GM10248 (cell line): ENCODE measurements around the gene AGPAT2.
"Not testable (repeated sequence)": the region's sequence is repeated elsewhere in the genome, so short reads cannot be mapped to it uniquely, and the experiment has no call there.

ENCODE experiments used
- CTCF ChIA-PET: fragments of 300-600 bp; sonication (Branson Sonifier 250); formaldehyde crosslinking; extraction: SDS; loops from one replicate; lab custom pipeline; 2021; ENCODE audit warnings: antibody characterized with exemption; lab: Yijun Ruan, JAX
- POLR2A ChIA-PET: fragments of 350-650 bp; sonication (Branson Sonifier 250); formaldehyde crosslinking; extraction: SDS; loops from one replicate; lab custom pipeline; 2020; ENCODE audit warnings: antibody characterized with exemption; lab: Yijun Ruan, JAX
- DNase-seq: peaks from one replicate; pipeline ENCODE4 v3.0.0; 2012; ENCODE audit errors: extremely low spot score
- TF ChIP-seq, protein P1 (sequence below): IDR thresholded peaks from 2 replicates; pipeline ENCODE4 v1.5.1; 2012; ENCODE audit warnings: mild to moderate bottlenecking, low read depth; ENCODE audit errors: extremely low read depth, missing control alignments, control extremely low read depth

Gene AGPAT2

DNA sequence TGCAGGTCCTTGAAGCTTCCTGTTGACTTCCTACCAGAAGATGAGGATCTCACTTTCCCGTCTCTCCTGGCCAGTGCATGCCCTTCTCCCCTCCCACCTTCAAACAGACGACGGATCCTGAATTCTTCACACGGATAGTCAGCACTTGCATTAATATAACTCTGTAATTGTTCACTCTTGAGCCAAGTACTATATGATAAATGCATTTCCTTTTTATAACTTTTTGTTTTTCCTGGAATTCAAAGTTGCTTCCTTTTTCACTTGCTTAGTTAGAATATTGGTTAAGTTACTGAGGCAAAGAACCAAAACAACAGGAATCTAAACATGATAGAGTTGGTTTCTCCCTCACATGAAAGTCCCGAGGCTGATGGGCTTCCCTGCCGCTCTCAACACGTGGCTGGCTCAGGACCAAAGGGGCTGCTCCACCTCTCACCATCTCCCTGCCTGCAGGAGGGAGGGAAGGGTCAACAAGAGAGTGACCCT, 44.8 kb downstream of the AGPAT2 start:
- DNase-seq: no peak
- ChIA-PET POLR2A (no interaction called here), CTCF (interaction anchor here (1.2 to 7.5 kb wide), 2 partner anchors 11 to 155 kb away, joined by 3 to 76 read pairs; no protein-coding TSS in a partner anchor)
- TF ChIP-seq, protein P1, sequence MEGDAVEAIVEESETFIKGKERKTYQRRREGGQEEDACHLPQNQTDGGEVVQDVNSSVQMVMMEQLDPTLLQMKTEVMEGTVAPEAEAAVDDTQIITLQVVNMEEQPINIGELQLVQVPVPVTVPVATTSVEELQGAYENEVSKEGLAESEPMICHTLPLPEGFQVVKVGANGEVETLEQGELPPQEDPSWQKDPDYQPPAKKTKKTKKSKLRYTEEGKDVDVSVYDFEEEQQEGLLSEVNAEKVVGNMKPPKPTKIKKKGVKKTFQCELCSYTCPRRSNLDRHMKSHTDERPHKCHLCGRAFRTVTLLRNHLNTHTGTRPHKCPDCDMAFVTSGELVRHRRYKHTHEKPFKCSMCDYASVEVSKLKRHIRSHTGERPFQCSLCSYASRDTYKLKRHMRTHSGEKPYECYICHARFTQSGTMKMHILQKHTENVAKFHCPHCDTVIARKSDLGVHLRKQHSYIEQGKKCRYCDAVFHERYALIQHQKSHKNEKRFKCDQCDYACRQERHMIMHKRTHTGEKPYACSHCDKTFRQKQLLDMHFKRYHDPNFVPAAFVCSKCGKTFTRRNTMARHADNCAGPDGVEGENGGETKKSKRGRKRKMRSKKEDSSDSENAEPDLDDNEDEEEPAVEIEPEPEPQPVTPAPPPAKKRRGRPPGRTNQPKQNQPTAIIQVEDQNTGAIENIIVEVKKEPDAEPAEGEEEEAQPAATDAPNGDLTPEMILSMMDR: no peak

GRCh38 chr9:136640171-136641111, 46.8 kb downstream of the AGPAT2 start:
- TF ChIP-seq, protein P1: no peak
- no peak for DNase-seq
- CTCF ChIA-PET: interaction anchor here (1.2 to 1.5 kb wide), 2 partner anchors 9 to 32 kb away, joined by 3 to 4 read pairs; no protein-coding TSS in a partner anchor
- POLR2A ChIA-PET: no interaction called here

- TF ChIP-seq, protein P1: no peak
- no peak for DNase-seq
- CTCF ChIA-PET: interaction anchor here (0.8 to 3.3 kb wide), 3 partner anchors 9 to 149 kb away, joined by 5 to 39 read pairs (median 5); no protein-coding TSS in a partner anchor
- POLR2A ChIA-PET: no interaction called here
Measured at GRCh38 chr9:136634904-136635303, 52.4 kb downstream of the AGPAT2 start.

DNA sequence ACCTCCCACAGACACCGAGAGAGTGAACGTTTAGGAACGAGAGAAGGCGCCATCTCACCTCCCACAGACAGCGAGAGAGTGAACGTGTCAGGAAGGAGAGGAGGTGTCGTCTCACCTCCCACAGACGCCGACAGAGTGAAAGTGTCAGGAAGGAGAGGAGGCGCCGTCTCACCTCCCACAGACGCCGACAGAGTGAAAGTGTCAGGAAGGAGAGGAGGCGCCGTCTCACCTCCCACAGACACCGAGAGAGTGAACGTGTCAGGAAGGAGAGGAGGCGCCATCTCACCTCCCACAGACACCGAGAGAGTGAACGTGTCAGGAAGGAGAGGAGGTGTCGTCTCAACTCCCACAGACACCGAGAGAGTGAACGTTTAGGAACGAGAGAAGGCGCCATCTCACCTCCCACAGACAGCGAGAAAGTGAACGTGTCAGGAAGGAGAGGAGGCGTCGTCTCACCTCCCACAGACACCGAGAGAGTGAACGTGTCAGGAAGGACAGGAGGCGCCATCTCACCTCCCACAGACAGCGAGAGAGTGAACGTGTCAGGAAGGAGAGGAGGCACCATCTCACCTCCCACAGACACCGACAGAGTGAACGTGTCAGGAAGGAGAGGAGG, 54.7 kb downstream of the AGPAT2 start:
- CTCF ChIA-PET: interaction anchor here (0.8 to 3.3 kb wide), 5 partner anchors 26 to 146 kb away, joined by 3 to 88 read pairs (median 6); no protein-coding TSS in a partner anchor
- DNase-seq, POLR2A ChIA-PET: not testable (repeated sequence)

- CTCF ChIA-PET: interaction anchor here (0.8 to 1.4 kb wide), 16 partner anchors 8 to 154 kb away, joined by 3 to 88 read pairs (median 3); no protein-coding TSS in a partner anchor
- DNase-seq, POLR2A ChIA-PET: not testable (repeated sequence)
Measured at GRCh38 chr9:136632072-136632471, 55.2 kb downstream of the AGPAT2 start.

DNA sequence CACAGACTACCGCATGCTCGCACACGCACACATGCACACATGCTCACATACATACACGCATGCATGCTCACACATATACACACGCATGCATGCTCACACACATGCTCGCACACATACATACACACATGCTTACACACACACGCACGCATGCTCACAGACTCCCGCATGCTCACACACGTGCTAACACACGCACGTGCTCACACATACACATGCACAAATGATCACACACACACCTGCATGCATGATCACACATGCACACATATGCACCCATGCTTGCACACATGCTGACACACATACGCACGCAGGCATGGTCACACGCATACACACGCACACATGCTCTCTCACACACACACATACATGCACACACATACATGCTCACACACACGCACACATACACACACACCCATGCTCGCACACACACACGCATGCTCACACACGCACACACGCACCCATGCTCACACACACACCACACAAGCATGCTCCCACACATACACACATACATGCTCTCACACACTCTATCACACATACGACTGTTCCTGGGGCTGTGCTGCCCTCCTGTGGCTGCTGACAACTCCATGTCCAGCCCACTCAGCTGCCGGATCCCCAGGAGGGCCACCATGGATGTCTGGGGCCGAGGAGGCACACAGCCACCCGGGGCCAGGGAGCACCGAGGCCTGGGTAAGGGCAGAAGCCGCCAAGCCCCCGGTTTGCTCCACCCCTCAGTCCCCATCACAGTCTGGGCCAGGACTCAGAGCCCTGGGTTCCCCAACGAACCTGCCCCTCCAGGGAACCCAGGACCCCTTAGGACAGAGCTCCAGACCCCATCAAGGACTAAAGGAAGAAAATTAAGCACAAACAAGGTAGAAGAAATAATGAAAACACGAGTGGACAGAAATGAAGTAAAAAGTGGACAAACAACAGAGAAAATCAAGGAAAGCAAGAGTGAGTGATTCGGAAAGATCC, 55.9 kb downstream of the AGPAT2 start:
- DNase-seq: peak; percentile 79
- CTCF ChIA-PET: interaction anchor here (0.8 to 1.4 kb wide), 16 partner anchors 9 to 153 kb away, joined by 3 to 88 read pairs (median 3); no protein-coding TSS in a partner anchor
- TF ChIP-seq, protein P1: peak; percentile 85
- POLR2A ChIA-PET: no interaction called here
